IMR-90 (cell line): ENCODE measurements around the gene ROR2. TPM values are rescaled to one million over a fixed set of nuclear protein-coding genes. Genes with fewer than 3 reads are reported as not detected.

Experiments used
- ATAC-seq: fragments of 200-7000 bp; cut with Tn5 transposase; 2 replicates; pipeline ENCODE4 v1.9.1; 2020; ENCODE audit warnings: low read depth, mild to moderate bottlenecking, moderate library complexity
- BruUV-seq: library from RNA; stranded (reverse); fragments of 400-500 nt; replicated peaks from 2 replicates; lab custom pipeline; 2021; lab: Mats Ljungman, UMichigan
- CTCF ChIA-PET: fragments of 300-600 bp; formaldehyde crosslinking; extraction: SDS; loops from one replicate; lab custom pipeline; 2021; ENCODE audit warnings: antibody characterized with exemption; lab: Yijun Ruan, JAX
- POLR2A ChIA-PET: fragments of 300-600 bp; sonication (Branson Sonifier 250); formaldehyde crosslinking; loops from one replicate; lab custom pipeline; 2022; ENCODE audit warnings: antibody characterized with exemption; ENCODE audit not compliant: unreplicated experiment; lab: Charles Lee
- DNase-seq: peaks from one replicate; pipeline ENCODE4 v3.0.0; 2013
- H2AFZ ChIP-seq: replicated peaks from 2 replicates; pipeline ENCODE3; 2013; ENCODE audit warnings: low read length, mild to moderate bottlenecking; ENCODE audit not compliant: poor library complexity
- H2AK5ac ChIP-seq: 2 replicates; pipeline ENCODE4 v1.6.1; 2013; ENCODE audit warnings: low read depth, low read length, inconsistent platforms
- H2AK9ac ChIP-seq: replicated peaks from 2 replicates; pipeline ENCODE3; 2013; ENCODE audit warnings: mild to moderate bottlenecking, low read depth, low read length, moderate library complexity; ENCODE audit not compliant: poor library complexity
- H2BK120ac ChIP-seq: 2 replicates; pipeline ENCODE4 v1.6.1; 2013; ENCODE audit warnings: low read depth, low read length, inconsistent platforms
- H2BK15ac ChIP-seq: 3 replicates; pipeline ENCODE4 v1.6.1; 2013; ENCODE audit warnings: low read depth, low read length, inconsistent platforms
- H2BK20ac ChIP-seq: 2 replicates; pipeline ENCODE4 v1.6.1; 2013; ENCODE audit warnings: low read depth, mild to moderate bottlenecking, inconsistent platforms, low read length, moderate library complexity
- H2BK5ac ChIP-seq: 2 replicates; pipeline ENCODE4 v1.6.1; 2013; ENCODE audit warnings: mild to moderate bottlenecking, low read depth, low read length, inconsistent platforms; ENCODE audit not compliant: poor library complexity, severe bottlenecking
- H3K14ac ChIP-seq: replicated peaks from 2 replicates; pipeline ENCODE4 v1.6.1; 2013; ENCODE audit warnings: low read depth, low read length, inconsistent platforms
- H3K18ac ChIP-seq: 2 replicates; pipeline ENCODE4 v1.6.1; 2013; ENCODE audit warnings: low read depth, low read length, control low read depth
- H3K23ac ChIP-seq: 2 replicates; pipeline ENCODE4 v1.6.1; 2013; ENCODE audit warnings: low read depth, low read length, inconsistent platforms
- H3K27ac ChIP-seq: 2 replicates; pipeline ENCODE4 v1.5.1; 2013; ENCODE audit warnings: mild to moderate bottlenecking, control low read depth, low read length; ENCODE audit not compliant: insufficient read depth
- H3K27me3 ChIP-seq: 2 replicates; pipeline ENCODE4 v1.6.1; 2013; ENCODE audit warnings: low read length; ENCODE audit not compliant: control insufficient read depth, insufficient read depth
- H3K36me3 ChIP-seq: 2 replicates; pipeline ENCODE4 v1.6.1; 2013; ENCODE audit warnings: low read length, mixed read lengths; ENCODE audit not compliant: control insufficient read depth, insufficient read depth
- H3K4ac ChIP-seq: 2 replicates; pipeline ENCODE4 v1.6.1; 2013; ENCODE audit warnings: low read depth, low read length, inconsistent platforms
- H3K4me1 ChIP-seq: 2 replicates; pipeline ENCODE4 v1.6.1; 2013; ENCODE audit warnings: low read length, mixed read lengths; ENCODE audit not compliant: control insufficient read depth, insufficient read depth
- H3K4me2 ChIP-seq: 2 replicates; pipeline ENCODE4 v1.6.1; 2013; ENCODE audit warnings: low read depth, mild to moderate bottlenecking, control low read depth, low read length, moderate library complexity
- H3K4me3 ChIP-seq: 2 replicates; pipeline ENCODE4 v1.5.1; 2013; ENCODE audit warnings: low read depth, mild to moderate bottlenecking, control low read depth, low read length, moderate library complexity; ENCODE audit not compliant: insufficient read depth
- H3K56ac ChIP-seq: 2 replicates; pipeline ENCODE4 v1.6.1; 2013; ENCODE audit warnings: low read length, inconsistent platforms; ENCODE audit not compliant: insufficient read depth; ENCODE audit errors: extremely low read depth
- H3K79me1 ChIP-seq, 2 experiments: 2 replicates each; pipeline ENCODE4 v1.6.1; 2013; ENCODE audit warnings: low read length in 2 of 2, inconsistent platforms in 1 of 2, low read depth in 1 of 2
- H3K9ac ChIP-seq: 2 replicates; pipeline ENCODE4 v1.6.1; 2013; ENCODE audit warnings: low read depth, low read length, control low read depth
- H3K9me1 ChIP-seq: 2 replicates; pipeline ENCODE4 v1.6.1; 2013; ENCODE audit warnings: low read length, inconsistent platforms; ENCODE audit not compliant: insufficient read depth
- H3K9me3 ChIP-seq: 2 replicates; pipeline ENCODE4 v1.6.1; 2013; ENCODE audit warnings: low read length; ENCODE audit not compliant: control insufficient read depth, insufficient read depth
- H4K20me1 ChIP-seq: 2 replicates; pipeline ENCODE4 v1.6.1; 2013; ENCODE audit warnings: low read length, inconsistent platforms; ENCODE audit not compliant: insufficient read depth
- H4K5ac ChIP-seq: 2 replicates; pipeline ENCODE4 v1.6.1; 2013; ENCODE audit warnings: mild to moderate bottlenecking, low read depth, low read length, control low read depth
- H4K8ac ChIP-seq, 2 experiments: 2 replicates each; pipeline ENCODE4 v1.6.1; 2013; ENCODE audit warnings: low read depth in 2 of 2, low read length in 2 of 2, control low read depth in 1 of 2, inconsistent platforms in 1 of 2
- H4K91ac ChIP-seq: 2 replicates; pipeline ENCODE4 v1.6.1; 2013; ENCODE audit warnings: low read depth, low read length, inconsistent platforms; ENCODE audit not compliant: insufficient read depth
- CEBPB ChIP-seq: IDR thresholded peaks from 2 replicates; pipeline ENCODE4 v1.6.1; 2012; ENCODE audit warnings: low read depth, low read length, improper control_type of control experiment
- ELK1 ChIP-seq: fragments of 150-350 bp; IDR thresholded peaks from 2 replicates; pipeline ENCODE4 v1.6.1; 2016; ENCODE audit warnings: low read depth, mild to moderate bottlenecking, low read length, moderate library complexity, borderline replicate concordance
- MAZ ChIP-seq: IDR thresholded peaks from 2 replicates; pipeline ENCODE4 v1.6.1; 2012; ENCODE audit warnings: low read depth, mild to moderate bottlenecking, low read length, improper control_type of control experiment, moderate library complexity, borderline replicate concordance
- RAD21 ChIP-seq: IDR thresholded peaks from 2 replicates; pipeline ENCODE4 v1.6.1; 2012; ENCODE audit warnings: low read length, improper control_type of control experiment
- WGBS, 2 experiments: methylation state at CpG; one replicate each; pipeline versions ENCODE4 v1.1.5 to v1.1.7; 2013; ENCODE audit warnings: missing lambda C conversion rate in 2 of 2; ENCODE audit not compliant: insufficient read length in 1 of 2; ENCODE audit errors: extremely low coverage in 2 of 2; 5-methylcytosine and 5-hydroxymethylcytosine counted together
- dilution Hi-C: fragments of 300-500 bp; cut with HindIII; formaldehyde crosslinking; loops from one replicate; pipeline ENCODE4 v1.14.3; 2018; ENCODE audit warnings: low sequenced_read_pairs; ENCODE audit not compliant: unreplicated experiment
- in situ Hi-C: fragments of 300-500 bp; cut with MboI; formaldehyde crosslinking; loops from 3 replicates; pipeline ENCODE4 v1.14.3; 2019; ENCODE audit warnings: low sequenced_read_pairs, inconsistent platforms, mixed read lengths
- intact Hi-C: fragments of 100-400 bp; cut with micrococcal nuclease; formaldehyde crosslinking; loops from 2 replicates; pipeline ENCODE4 v1.10.0; 2022
- polyA plus RNA-seq, 3 experiments: library from polyadenylated mRNA; depleted of rRNA; stranded (reverse); fragments of >200 nt; gene quantifications; 2 replicates each; pipeline ENCODE4 v1.2.3, GENCODE V29; 2012; ENCODE audit warnings: low replicate concordance in 1 of 3
- total RNA-seq: library from RNA; depleted of rRNA; stranded (reverse); fragments of >200 nt; gene quantifications from 2 replicates; pipeline ENCODE4 v1.2.3, GENCODE V29; 2012

The ROR2 gene
- total and polyA plus RNA-seq, 2 of the 4 experiments (the other 2 are of a cell fraction): 2.3 to 4.8 TPM

GRCh38 chr9:91663858-91664257 is 286.2 kb downstream of the ROR2 start:
- Histone ChIP-seq H3K9me3 (no peaks in the 10 kb centered on the region), H3K4ac (no peak overlapping the region), H4K91ac (no peak overlapping the region), H3K4me3 (no peak overlapping the region), H3K18ac (no peak overlapping the region), H3K9ac (no peak overlapping the region), H2AFZ (no peak overlapping the region), H2BK120ac (no peak overlapping the region), H3K14ac (no peak overlapping the region), H3K9me1 (no peaks in the 10 kb centered on the region), H3K56ac (no peak overlapping the region), H2AK9ac (no peak overlapping the region), H4K20me1 (no peaks in the 10 kb centered on the region), H3K4me1 (no peaks in the 10 kb centered on the region), H2BK15ac (no peak overlapping the region), H4K5ac (no peak overlapping the region), H2BK20ac (no peak overlapping the region), H2BK5ac (no peak overlapping the region), H2AK5ac (no peak overlapping the region), H4K8ac (no peak overlapping the region), H3K36me3 (no peaks in the 10 kb centered on the region), H3K79me1 (no peaks in the 10 kb centered on the region), H3K4me2 (no peak overlapping the region), H3K23ac (no peak overlapping the region), H3K27me3 (peaks cover 11% of the 10 kb centered on the region), H3K27ac (no peak overlapping the region)
- WGBS, 2 experiments: no CpG with 5 or more reads among the region's 6 CpGs
- TF ChIP-seq MAZ (no peak), CEBPB (0 out of 2 replicates have a peak, but pooled peaks have one; percentile 3), RAD21 (no peak), ELK1 (no peak)
- ATAC-seq: no peak
- DNase-seq: no peak
- intact Hi-C loops: no loop called here
- POLR2A ChIA-PET: no interaction called here
- CTCF ChIA-PET: no interaction called here
- in situ Hi-C loops: no loop called here
- dilution Hi-C loops: loop anchor here (25.0 kb wide), 1 partner anchor 152 kb away; no protein-coding TSS in a partner anchor
- BruUV-seq: no TSS peak
